ENCODE measurements around the gene TTR. TPM values are rescaled to one million over a fixed set of nuclear protein-coding genes. Genes with fewer than 3 reads are reported as not detected.

The TTR gene
- total and polyA plus RNA-seq, 8 donors: 0.32 to 2.0 (median 0.57) TPM; not detected in 2

- H3K4me3 ChIP-seq: no peak overlapping the region
- intact Hi-C loops (cut with DNase I): no loop called here
Observed at GRCh38 chr18:31610286-31611205, 18.9 kb downstream of the TTR start.

DNA sequence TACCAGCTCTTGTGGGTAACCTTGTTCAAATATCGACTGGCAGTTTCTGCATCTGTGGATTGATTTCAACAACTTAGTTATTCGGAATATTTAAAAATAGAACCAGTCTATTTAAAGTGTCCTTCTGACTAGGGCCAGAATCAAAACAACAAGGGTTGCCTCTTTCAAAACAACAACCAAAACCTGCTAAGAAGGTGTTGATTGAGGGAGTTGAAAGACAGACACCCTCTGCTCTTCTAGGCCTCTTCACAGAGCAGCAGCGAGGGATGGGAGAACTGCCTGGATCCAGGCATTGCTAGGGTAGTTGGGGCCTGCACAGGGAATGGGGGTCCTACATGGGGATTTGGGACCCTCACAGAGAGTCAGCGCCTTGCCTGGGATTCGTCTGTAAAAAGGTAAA lies 19.8 kb downstream of the TTR start:
- Histone ChIP-seq H3K4me1 (no peaks in the 10 kb centered on the region), H3K9me3 (no peaks in the 10 kb centered on the region), H3K27ac (no peak overlapping the region), H3K27me3 (no peaks in the 10 kb centered on the region), H3K4me3 (no peak overlapping the region), H3K36me3 (no peaks in the 10 kb centered on the region)
- no peak for ATAC-seq
- no peak for DNase-seq
- intact Hi-C loops (cut with DNase I): no loop called here
- TF ChIP-seq, protein P1, sequence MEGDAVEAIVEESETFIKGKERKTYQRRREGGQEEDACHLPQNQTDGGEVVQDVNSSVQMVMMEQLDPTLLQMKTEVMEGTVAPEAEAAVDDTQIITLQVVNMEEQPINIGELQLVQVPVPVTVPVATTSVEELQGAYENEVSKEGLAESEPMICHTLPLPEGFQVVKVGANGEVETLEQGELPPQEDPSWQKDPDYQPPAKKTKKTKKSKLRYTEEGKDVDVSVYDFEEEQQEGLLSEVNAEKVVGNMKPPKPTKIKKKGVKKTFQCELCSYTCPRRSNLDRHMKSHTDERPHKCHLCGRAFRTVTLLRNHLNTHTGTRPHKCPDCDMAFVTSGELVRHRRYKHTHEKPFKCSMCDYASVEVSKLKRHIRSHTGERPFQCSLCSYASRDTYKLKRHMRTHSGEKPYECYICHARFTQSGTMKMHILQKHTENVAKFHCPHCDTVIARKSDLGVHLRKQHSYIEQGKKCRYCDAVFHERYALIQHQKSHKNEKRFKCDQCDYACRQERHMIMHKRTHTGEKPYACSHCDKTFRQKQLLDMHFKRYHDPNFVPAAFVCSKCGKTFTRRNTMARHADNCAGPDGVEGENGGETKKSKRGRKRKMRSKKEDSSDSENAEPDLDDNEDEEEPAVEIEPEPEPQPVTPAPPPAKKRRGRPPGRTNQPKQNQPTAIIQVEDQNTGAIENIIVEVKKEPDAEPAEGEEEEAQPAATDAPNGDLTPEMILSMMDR (IDR thresholded peaks at IDR 0.05): no peak

More at GRCh38 chr18:31610286-31611205, 18.9 kb downstream of the TTR start:
- ATAC-seq (peak; percentile 83), DNase-seq (peak in 1 of 4 donors; percentile 11)
- no peaks in the 10 kb centered on the region for H3K27me3 ChIP-seq
- H3K27ac ChIP-seq: no peak overlapping the region
- no peaks in the 10 kb centered on the region for H3K4me1 ChIP-seq
- TF ChIP-seq, protein P1 (IDR thresholded peaks at IDR 0.05): no peak
- no peaks in the 10 kb centered on the region for H3K9me3 ChIP-seq
- no peaks in the 10 kb centered on the region for H3K36me3 ChIP-seq

- intact Hi-C loops (cut with DNase I): no loop called here
- no peak for ATAC-seq
- no peaks in the 10 kb centered on the region for H3K27me3 ChIP-seq
- no peak overlapping the region for H3K4me3 ChIP-seq
- no peaks in the 10 kb centered on the region for H3K36me3 ChIP-seq
- no peaks in the 10 kb centered on the region for H3K4me1 ChIP-seq
- TF ChIP-seq, protein P1 (IDR thresholded peaks at IDR 0.05): no peak
- H3K9me3 ChIP-seq: no peaks in the 10 kb centered on the region
- H3K27ac ChIP-seq: no peak overlapping the region
- DNase-seq: no peak
Observed at GRCh38 chr18:31612124-31612523, 20.4 kb downstream of the TTR start.

GRCh38 chr18:31614044-31614443 lies 22.4 kb downstream of the TTR start:
- TF ChIP-seq, protein P1 (IDR thresholded peaks at IDR 0.05): no peak
- H3K36me3 ChIP-seq: no peaks in the 10 kb centered on the region
- H3K4me1 ChIP-seq: no peaks in the 10 kb centered on the region
- H3K9me3 ChIP-seq: no peaks in the 10 kb centered on the region
- no peak overlapping the region for H3K4me3 ChIP-seq
- no peak for ATAC-seq
- intact Hi-C loops (cut with DNase I): no loop called here
- DNase-seq: no peak
- H3K27ac ChIP-seq: no peak overlapping the region
- no peaks in the 10 kb centered on the region for H3K27me3 ChIP-seq

GRCh38 chr18:31616586-31616985 lies 24.9 kb downstream of the TTR start:
- no peak for DNase-seq
- intact Hi-C loops (cut with DNase I): no loop called here
- no peak overlapping the region for H3K27ac ChIP-seq

More at GRCh38 chr18:31616586-31616985, 24.9 kb downstream of the TTR start:
- Histone ChIP-seq H3K27me3 (no peaks in the 10 kb centered on the region), H3K36me3 (no peaks in the 10 kb centered on the region), H3K4me1 (no peaks in the 10 kb centered on the region), H3K9me3 (no peaks in the 10 kb centered on the region), H3K4me3 (no peak overlapping the region)
- no peak for ATAC-seq
- TF ChIP-seq, protein P1 (IDR thresholded peaks at IDR 0.05): no peak

Measured in left lung (tissue), 10 donors.